CD4-positive, alpha-beta T cell treated with Interleukin-4 for 4 hours (primary cell): ENCODE measurements around the gene ZACN.
A peak's percentile ranks its signal among the peaks of the same experiment; 100 is the strongest.
"Not testable (repeated sequence)": the region's sequence is repeated elsewhere in the genome, so short reads cannot be mapped to it uniquely, and the experiment has no call there.

Experiments used
- DNase-seq: peaks from one replicate; pipeline ENCODE4 v3.0.0-alpha.2; 2020

ZACN gene

DNA sequence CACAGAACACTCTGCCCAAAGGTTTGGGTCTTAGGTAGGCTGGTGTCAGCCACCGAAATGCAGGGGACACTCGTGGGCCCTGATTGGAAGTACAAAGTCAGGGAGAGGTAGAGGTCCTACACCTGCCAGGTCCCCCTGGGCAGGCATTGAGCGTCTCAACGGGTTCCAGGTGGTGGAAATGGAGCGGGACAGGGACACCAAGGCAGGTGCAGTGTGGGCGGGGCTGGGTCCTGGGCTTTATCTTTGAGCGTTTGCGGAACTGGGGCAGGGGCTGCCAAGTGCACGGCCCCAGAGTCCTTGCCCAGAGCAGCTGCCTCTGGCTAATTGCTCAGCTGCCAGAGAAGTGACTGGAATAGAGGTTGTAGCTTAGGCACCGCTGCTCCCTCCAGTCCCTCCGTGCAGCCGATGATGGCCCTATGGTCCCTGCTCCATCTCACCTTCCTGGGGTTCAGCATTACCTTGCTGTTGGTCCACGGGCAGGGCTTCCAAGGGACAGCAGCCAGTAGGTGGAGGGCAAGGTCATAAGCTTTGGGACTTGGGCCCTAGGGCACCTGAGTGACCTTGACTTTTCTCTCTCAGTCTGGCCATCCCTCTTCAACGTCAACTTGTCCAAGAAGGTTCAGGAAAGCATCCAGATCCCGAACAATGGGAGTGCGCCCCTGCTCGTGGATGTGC, at the start of gene ZACN:
Gene ZACN, plus strand, starts transcription at position 323 of the 675 bp plus-strand sequence. Its CDS starts 83 bp downstream, at position 406.
- DNase-seq: no peak

DNA sequence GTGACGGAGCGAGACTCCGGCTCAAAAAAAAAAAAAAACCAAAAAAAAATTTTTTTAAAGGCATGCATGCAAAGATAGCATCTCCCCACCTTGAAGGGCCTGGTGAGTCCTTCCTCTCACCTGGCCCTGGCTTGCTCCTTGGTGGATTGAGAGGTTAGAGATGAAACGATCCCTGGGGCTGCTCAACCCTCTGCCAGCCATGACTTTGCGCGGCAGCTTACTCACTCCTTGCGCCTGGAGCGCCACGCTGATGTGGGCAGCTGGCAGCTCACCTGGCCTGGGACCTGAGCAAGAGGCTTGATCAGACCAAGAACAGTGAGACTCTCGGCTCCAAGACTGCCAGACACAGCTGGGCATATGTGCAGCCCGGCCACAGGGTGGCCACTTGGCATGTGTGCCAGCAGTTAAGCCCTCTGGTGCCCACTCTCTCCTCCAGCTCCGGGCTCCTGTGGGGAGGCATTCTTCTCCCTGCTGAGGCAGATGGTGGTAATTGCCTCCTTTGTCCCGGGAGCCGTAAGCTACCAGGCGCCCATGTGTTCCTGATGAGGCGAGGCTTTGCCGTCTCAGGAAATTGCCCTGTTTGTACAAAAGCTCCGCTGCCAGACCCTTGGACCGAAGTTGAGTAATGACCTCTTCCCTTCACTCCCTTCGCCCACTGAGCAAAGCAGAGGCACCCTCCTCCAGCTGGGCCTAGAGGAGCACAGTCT, 46.8 kb upstream of the ZACN start:
- no peak for DNase-seq

DNA sequence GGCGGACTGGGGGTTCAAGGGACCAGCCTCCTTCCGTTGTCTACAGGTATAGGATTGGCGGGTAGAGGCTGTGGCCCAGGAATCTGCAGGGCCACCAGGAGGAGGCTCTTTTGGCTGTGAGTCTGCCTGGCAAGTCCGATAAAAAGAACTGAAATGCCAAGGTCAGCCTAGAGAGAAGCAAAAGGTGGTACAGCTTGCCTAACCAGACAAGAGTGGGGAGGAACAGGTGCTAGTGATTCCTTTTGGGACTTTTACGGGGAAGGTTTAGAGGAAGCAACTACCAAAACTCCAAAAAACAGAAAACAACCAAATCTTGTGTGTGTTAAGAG, 46.2 kb upstream of the ZACN start:
- no peak for DNase-seq

DNA sequence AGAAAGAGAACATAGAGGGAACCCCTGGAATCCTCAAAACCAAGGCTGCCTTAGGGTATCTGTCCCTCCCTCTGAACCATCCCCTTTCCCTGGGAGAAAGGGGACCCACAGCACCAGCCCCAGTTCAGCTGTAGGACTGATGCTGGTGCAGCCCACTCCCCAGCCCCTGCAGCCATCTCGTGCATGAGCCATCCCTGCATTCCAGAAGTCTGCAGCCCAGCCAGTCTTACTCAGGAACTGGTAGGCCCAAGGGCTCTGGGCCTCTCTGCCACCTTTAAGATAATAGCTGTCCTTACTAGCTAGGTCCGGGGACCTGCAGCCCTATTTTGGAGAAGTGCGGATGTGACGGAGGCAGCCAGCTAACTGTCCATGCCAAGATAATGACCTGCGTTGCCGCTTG, 45.8 kb upstream of the ZACN start:
- no peak for DNase-seq

DNA sequence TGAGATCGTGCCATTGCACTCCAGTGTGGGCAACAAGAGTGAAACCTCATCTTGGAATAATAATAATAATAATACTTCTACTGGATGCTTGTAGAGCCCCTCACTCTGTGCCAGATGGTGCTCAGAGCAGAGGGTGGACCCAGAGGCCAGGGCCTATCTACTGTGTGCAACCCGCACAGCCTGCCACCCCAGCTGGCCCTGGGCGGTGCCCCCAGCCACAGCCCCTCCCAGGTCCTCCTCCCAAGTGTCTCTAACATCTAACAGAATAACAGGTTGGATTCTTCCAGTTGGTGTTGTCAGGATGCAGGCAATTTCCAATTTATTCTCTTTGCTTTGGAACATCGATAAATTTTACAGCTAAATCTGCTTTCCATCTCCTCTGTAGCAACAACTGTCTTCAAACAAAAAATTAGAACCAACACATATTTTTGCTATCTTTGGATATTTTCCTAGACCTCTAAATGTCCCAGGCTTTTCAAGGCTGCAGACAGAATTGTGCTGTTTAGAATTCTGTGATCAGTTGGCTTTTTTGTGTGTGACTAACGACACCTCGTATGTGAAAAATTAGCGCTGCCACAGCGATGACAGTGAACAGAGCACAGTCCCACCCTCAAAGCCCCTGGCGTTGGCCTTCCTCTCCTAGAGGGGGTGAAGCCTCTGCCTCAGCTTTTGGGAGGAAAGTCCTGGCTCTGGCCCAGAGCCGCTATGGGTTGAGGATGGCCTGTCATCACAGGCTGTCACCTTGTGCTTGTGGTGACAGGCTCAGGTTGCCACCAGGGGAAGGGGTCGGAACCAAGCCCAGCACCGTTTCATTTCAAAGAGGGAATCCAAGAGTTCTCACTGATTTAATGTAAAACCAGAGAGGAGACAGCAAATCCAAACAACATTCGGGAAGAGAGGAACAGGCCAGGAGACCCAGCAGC, 44.3 kb upstream of the ZACN start:
- no peak for DNase-seq

DNA sequence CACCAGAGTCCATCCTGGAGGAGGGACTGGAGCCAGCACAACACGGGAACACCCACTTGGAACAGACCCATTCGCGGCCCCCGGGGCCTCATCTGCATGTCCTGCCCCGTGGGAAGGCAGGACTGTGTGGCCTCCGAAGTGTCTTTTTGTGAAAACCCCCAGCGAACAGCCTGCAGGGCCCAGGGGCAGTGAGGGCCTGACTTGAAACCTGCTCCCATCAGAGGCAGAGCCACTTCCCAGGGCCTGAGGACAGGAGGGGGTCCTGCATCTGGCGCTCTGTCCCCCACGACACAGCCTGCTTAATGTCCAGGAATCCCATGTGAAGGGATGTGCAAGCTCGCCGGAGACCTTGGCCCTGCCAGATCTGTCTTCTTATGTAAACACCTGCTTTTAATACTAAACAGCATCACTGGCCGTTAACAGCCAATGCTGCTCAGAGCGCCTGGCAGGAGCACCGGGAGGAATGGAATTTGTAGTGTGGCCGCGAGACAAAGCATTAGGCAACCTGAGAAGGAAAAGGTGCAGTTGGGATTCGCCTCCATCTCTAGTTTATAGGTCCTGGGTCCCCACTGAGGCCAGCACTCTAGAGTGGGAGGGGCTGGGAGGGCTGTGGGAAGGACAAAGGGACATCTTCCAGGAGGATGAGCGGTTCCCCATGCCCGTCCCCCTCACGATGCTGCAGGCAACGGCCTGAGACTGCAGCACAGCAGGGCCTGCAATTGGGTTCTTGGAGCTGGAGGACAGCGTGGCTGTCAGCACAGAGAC, 42.3 kb upstream of the ZACN start:
- no peak for DNase-seq

DNA sequence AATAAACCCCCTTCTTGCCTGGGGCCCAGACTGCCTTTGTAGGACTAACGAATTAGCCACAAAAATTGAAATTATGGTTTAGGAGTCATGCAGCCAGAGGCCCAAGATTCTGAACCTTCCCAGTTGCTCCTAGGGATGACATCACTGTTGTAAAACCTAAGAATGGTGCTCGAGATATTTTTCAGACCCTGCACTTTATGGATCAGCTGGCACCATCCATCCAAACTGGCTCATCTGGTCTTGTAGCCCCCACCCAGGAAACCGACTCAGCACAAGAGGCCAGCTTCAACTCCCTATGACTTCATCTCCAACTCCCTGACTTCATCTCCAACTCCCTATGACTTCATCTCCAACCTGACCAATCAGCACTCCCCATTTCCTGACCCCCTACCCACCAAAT, 40.9 kb upstream of the ZACN start:
- DNase-seq: no peak

DNA sequence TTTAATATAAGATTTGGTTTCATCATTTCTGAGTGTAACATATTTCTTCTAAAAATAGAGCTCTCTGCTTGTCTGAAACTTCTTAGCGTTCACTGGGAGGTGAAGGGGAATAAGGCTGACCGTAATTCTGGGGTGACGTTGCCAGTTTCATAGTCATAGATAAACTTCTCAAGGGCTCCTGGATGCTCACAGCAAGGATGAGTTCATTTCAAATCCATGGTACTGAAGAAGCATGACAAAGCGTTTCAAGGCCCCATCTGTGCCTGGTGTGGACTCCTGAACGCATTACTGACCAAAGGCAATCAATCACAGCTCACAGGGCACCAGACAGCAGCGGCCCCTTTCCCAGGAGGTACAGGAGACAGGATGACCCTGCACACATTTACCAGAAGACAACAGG, 39.9 kb upstream of the ZACN start:
- no peak for DNase-seq

DNA sequence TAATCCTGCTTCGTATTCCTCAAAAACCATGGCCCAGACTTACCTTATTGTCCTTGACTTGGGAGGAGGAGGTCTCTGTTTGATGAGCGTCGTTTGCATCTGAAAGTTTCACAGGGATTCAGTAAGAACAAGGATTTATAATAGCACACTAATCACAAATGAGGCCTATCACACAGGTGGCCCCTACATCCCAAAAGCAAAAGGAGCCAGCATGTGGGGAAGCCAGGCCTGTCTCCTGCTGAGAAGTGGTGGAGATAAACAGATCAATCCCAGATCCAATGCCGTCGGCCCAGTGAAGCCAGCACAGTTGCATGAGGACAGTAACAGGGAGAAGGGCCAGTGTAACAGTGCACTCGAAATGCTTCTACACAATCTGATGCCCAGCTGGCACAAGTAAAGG, 38.6 kb upstream of the ZACN start:
- DNase-seq: no peak

DNA sequence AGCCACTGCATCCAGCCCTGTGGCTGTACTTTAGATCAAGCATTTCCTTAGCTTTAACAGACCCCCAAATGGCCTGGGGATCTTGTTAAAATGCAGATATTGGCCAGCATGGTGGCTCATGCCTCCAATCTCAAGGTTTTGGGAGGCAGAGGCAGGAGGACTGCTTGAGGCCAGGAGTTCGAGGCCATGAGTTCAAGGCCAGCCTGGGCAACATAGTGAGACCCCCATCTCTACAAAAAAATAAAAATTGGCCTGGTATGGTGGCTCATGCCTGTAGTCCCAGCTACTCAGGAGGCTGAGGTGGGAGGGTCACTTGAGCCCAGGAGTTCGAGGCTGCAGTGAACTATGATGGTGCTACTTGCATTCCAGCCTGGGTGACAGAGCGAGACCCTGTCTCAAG, 36.1 kb upstream of the ZACN start:
- DNase-seq: not testable (repeated sequence)

DNA sequence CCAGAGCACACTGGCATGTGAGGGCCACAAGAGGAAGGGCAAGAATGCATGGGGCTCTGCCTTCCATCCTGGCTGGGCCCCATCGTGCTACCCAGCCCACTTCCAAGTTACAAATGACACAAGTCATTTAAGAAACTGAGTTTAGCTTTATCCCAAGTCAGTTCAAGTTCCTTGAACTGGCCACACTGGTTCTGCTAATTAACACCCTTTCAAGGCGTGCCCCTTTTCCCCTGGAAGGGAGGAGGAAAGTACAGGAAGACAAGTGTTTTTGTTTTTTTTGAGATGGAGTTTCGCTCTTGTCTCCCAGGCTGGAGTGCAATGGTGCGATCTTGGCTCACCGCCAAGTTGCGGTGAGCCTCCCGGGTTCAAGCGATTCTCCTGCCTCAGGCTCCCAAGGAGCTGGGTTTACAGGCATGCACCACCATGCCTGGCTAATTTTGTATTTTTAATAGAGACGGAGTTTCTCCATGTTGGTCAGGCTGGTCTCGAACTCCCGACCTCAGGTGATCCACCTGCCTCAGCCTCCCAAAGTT, 34.4 kb upstream of the ZACN start:
- not testable (repeated sequence) for DNase-seq

DNA sequence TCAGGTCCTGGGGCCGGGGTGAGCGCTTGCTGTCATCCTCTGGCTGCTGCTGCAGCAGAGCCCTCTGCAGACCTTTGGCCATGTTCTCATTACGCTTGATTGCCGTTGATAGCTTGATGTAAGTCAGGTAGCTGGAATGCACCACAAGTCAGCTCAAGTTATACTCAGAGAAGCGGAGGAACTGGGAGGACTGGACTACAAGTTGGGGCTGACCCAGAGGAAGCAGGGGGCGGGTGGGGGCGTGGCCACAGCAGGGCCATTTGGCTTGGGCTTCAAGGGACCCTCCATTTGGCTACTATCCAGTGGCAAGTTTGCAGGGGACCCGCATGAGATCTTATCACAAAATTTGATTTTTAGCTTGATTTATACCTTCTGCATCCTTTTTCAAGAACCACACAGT, 32.9 kb upstream of the ZACN start:
- DNase-seq: no peak

DNA sequence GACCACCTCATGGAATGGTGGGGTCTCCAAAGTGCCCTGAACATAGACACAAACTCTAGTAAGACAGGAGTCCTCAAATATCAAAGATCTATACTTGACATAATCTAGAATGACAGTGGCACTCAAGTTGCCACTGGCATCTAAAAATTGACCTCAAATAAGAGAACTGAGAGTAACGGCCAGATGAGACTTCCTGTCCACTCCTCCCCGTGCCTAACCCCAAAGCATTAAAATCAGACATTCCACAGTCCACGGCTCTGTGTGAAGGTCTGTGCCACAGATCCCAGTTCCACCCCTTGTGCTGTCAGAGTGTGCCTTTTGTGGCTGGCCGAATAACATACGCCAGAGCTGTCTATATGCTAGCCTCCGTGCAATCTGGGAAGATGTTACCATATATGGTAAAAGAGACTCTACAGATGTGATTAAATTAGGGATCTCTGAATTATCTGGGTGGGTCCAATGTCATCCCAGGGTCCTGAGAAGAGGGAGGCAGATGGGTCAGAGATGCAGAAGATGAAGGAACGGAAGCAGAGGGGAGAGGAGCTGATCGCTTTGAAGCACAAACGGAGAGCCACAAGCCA, 30.9 kb upstream of the ZACN start:
- no peak for DNase-seq

DNA sequence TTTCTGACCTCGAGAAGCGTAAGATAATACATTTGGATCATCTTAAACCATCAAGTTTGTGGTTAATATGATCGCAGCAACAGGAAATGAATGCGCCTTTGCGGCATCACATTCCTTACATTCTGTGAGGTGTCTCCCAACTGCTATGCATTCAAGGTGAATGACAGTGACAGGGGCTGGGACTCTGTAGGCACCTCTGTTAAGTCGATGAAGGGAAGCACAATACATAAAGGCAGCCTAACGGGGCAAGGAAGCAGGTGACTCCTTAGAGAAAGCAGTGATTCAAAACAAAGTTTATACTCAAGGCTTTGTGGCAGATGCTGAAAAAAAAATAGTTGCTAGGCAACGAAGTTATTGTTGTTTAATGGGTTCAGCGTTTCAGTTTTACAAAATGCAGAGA, 30.3 kb upstream of the ZACN start:
- DNase-seq: peak; percentile 35

DNA sequence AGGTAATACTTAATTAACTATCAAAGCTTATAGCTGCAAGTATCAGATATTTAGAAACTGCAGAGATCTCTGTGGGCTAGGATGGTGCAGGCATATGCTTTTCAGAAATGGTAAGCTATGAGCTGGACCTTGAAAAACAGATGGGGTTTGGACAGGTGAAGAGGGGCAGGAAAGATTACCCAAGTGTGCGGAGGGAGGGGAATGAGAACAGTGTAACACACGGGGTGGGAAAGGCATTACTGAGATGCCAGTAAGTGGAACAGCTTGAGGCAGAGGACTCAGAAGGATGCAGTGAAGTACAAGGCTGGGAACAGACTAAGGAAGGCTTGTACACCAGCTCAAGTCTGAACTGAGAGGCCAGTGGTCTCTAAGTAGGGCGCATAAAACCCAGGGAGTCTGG, 29.7 kb upstream of the ZACN start:
- no peak for DNase-seq

DNA sequence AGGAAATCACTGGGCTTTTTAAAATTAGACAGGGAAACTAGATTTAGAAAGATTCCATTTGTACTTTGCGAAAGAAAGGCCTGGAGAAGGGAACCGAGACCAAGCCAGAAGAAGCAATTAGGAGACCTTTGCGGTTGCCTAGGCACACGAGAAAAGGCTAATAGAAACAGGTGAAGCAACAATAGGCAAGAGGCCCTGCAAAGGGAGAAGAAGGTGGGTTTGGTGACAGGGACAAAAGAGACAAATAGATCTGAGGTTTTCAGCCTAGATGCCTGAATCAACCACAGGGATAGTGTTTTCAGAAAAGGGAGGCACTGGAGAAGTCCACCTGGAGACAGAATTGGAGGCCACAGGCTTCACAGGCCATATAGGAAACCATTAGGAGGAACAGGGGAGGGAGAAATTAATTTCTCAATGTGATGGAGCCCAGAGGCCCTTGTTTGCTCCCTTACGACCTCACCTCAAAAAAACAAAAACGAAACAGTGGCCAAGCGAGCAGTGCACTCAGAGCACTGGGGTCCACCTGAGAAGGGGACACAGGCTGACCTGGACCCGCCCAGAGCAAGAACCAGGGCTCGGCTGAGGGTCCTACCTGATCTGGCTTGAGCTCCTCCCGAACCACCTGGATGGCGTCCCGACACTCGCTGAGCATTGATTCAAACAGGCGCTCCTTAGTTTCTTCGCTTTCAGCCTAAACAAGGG, 29.0 kb upstream of the ZACN start:
- no peak for DNase-seq

DNA sequence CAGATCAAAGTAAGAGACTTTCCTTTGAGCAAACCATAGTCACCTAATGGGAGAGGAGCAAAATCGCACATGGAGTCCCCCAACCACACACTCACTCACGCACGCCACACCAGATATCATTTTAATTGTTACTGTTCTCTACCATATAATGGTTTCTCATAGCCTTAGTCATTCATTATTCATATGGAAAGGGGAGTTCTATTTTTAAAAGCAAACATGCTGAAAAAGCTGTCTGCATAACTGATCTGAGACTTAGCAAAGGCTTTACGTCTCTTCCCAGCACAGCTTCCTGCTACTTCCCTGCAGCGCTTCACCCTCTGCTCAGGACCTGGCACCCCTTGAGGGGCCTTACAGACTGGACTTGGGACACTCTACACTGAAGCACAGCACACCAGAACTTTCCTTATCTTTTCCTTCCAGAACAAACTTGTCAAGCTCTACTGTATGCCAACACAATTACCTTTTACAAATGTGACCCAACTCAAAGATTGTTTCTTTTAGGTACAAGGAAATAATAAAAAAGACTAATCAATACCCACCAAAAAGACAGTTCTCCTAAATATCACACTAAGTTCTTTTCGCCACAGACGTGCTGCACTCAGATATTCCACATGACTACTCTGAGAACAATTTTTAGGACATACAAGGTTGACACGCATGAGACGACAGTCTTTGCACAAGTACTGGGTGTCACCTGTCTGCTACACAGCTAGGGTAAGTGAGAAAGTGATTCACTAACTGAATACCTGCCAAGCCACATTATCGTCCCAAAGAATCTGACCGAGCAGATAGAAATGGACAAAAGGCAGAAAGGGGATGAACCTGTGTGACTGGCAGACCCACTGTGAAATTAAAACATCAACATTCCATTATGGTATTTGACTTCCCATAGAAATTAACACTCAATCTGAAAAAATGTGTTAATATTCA, 28.2 kb upstream of the ZACN start:
- no peak for DNase-seq

DNA sequence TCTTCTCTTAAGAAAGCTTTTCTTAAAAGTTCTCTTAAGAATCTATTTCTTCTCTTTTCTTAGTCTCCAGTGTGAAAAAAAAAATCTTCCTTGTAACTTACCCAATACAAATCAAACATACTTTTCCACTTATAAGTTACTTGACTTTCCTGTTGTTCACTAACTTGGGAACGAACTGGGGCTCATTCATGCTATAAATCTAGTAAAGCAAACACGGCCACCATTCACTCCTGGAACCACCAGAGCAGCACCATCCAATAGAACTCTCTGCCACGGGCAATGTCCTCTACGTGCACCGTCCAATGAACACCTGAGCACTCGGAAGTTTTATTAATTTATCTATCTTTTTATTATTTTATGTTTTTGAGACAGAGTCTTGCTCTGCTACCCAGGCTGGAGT, 27.4 kb upstream of the ZACN start:
- no peak for DNase-seq

DNA sequence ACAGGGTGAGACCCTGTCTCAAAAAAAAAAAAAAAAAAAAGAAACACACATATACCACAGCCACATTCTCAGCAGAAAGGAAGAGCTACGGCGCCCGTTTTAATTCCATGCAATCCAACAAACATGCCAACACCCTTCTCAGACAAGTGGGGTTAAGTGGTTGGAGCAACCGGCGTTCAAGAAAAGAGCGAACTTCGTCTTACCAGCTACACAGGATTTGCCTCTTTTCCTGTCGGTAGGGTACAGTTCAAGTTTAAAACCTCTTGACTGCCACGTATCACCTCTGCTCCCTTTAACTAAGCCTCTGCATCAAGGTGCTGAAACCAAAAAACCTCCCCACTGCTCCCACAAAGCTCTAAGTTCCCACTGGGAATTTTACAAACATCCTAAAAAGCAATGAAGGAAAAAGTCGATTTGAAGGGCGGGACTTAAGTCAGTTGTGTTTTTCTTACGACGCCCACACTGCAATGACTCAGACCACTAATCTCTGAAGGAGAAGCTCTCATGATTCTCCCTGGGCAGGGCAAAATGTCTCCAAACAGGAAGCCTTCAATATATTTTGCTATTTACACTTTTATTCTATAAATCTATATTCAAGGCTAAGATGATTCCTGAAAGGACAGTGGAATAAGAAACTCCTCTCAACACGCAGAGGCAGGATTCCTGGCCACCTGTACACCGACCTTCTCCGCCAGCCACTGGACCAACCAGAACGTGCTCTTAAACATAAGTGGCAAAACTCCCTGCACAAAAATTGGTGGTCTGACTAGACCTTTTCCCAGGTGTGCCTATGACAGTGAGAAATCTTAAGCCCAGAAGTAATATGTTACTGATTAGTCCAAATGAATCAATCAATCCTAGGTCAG, 25.5 kb upstream of the ZACN start:
- no peak for DNase-seq

DNA sequence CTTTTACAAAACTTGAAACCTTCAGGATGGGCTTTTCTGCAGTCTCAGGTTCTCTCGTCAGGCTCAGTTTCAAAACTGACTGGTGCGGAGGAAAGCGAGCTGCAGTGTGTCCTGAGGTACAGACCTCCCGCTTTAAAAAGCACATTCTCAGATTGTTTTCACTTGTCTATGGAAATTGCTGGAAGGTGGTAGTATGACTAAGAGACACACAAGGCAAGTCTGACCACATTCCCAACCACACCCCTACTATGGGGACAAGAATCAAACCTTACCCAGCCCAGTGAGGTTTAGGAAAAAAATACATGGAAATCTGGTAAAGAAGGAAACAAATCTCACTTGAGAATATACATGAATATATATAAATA, 24.9 kb upstream of the ZACN start:
- DNase-seq: no peak
